ENCODE results near the gene AIF1L.

Gene AIF1L

DNA sequence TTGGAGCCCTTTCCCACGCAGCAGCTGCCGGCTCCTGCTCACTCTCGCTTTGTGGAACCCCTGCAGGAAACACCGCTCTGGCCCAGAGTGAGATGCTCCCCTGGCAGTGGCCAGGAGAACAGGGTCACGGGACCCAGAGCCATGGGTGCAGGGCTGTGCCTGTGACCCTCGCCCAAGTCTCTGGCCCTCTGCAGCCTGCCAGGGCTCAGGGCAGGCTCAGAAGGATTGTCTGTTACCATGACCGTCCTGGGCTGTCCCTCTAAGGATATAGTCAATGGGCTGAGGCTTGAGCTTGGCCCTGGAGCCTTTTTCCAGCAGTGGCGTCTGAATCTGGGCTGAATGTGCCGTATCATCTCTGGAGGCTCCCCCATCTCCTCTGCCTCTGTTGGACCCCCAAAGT is 28.7 kb upstream of the AIF1L start:
- no peaks in the 10 kb centered on the region for H4K20me1 ChIP-seq (ENCODE audit: insufficient read depth)
- peaks cover 80% of the 10 kb centered on the region for H3K27me3 ChIP-seq (ENCODE audit: insufficient read depth, low read depth)
- no peak overlapping the region for H3K4me3 ChIP-seq (IDR thresholded peaks at IDR 0.05; ENCODE audit: insufficient read depth, low read depth, low read length)
- H3K27ac ChIP-seq = no peak overlapping the region
- H3K4me1 ChIP-seq (ENCODE audit: low read depth, poor library complexity, severe bottlenecking) = no peaks in the 10 kb centered on the region
- no peak overlapping the region for H3K4me2 ChIP-seq
- H3K9ac ChIP-seq = no peak overlapping the region
- no peaks in the 10 kb centered on the region for H3K36me3 ChIP-seq (ENCODE audit: insufficient read depth)
- no peak overlapping the region for H2AFZ ChIP-seq (ENCODE audit: low read depth)
- TF ChIP-seq, protein P1, sequence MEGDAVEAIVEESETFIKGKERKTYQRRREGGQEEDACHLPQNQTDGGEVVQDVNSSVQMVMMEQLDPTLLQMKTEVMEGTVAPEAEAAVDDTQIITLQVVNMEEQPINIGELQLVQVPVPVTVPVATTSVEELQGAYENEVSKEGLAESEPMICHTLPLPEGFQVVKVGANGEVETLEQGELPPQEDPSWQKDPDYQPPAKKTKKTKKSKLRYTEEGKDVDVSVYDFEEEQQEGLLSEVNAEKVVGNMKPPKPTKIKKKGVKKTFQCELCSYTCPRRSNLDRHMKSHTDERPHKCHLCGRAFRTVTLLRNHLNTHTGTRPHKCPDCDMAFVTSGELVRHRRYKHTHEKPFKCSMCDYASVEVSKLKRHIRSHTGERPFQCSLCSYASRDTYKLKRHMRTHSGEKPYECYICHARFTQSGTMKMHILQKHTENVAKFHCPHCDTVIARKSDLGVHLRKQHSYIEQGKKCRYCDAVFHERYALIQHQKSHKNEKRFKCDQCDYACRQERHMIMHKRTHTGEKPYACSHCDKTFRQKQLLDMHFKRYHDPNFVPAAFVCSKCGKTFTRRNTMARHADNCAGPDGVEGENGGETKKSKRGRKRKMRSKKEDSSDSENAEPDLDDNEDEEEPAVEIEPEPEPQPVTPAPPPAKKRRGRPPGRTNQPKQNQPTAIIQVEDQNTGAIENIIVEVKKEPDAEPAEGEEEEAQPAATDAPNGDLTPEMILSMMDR (conservative IDR thresholded peaks at IDR 0.05; ENCODE audit: low read depth, low read length) = no peak
- no peaks in the 10 kb centered on the region for H3K79me2 ChIP-seq (ENCODE audit: insufficient read depth, low read depth)

DNA sequence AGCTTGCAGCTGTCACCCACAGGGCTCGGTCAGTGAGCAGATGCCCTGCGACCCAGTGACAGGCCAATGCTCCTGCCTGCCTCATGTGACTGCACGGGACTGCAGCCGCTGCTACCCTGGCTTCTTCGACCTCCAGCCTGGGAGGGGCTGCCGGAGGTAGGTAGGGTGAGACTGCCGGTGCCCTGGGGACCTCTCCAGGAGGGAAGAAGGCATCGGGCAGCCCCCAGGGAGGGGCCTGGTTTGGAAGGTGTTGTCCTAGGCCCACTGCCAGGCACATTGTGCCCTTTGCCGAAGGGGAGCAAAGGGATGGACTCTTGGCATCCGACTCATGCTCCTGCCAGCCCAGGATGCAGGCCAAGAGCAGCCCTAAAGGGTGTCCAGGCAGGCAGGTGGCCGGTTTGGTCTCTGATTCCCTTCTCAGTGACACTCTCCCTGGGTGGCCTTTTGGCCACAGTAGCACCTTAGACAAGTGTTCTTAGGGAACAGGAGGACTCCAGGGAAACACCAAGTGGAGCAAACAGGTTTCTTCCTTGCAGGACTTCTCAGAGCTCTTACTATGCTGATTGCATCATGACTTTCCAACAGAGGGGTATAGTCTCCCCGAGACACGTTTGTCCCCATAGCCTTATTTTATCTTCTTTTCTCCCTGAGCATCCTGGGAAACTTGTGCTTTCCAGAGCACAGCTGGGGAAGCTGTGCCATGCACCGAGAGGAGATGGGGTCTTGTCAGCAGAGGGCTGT is 28.1 kb upstream of the AIF1L start:
- no peak overlapping the region for H2AFZ ChIP-seq (ENCODE audit: low read depth)
- H3K36me3 ChIP-seq (ENCODE audit: insufficient read depth) = no peaks in the 10 kb centered on the region
- no peaks in the 10 kb centered on the region for H3K79me2 ChIP-seq (ENCODE audit: insufficient read depth, low read depth)
- H4K20me1 ChIP-seq (ENCODE audit: insufficient read depth) = no peaks in the 10 kb centered on the region
- no peaks in the 10 kb centered on the region for H3K4me1 ChIP-seq (ENCODE audit: low read depth, poor library complexity, severe bottlenecking)
- H3K27me3 ChIP-seq (ENCODE audit: insufficient read depth, low read depth) = peaks cover 81% of the 10 kb centered on the region
- TF ChIP-seq, protein P1 (conservative IDR thresholded peaks at IDR 0.05; ENCODE audit: low read depth, low read length) = no peak
- no peak overlapping the region for H3K27ac ChIP-seq
- no peak overlapping the region for H3K9ac ChIP-seq
- no peak overlapping the region for H3K4me2 ChIP-seq
- no peak overlapping the region for H3K4me3 ChIP-seq (IDR thresholded peaks at IDR 0.05; ENCODE audit: insufficient read depth, low read depth, low read length)

DNA sequence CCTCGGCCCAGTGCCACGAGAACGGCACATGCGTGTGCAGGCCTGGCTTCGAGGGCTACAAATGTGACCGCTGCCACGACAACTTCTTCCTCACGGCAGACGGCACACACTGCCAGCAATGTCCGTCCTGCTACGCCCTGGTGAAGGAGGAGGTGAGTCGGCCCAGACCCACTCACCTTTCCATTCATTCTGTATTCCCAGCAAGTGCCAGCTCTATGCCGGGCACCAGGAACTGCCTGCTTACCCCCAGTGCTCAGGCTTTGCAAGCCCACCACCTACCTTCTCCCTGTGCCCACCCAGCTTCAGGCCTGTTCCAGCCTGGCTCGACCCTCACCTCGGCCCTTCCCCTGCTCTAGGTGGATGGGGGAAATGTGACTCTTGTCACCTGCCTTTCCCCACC is 26.6 kb upstream of the AIF1L start:
- Histone ChIP-seq H3K4me1 (ENCODE audit: low read depth, poor library complexity, severe bottlenecking) (no peaks in the 10 kb centered on the region), H3K36me3 (ENCODE audit: insufficient read depth) (no peaks in the 10 kb centered on the region)

DNA sequence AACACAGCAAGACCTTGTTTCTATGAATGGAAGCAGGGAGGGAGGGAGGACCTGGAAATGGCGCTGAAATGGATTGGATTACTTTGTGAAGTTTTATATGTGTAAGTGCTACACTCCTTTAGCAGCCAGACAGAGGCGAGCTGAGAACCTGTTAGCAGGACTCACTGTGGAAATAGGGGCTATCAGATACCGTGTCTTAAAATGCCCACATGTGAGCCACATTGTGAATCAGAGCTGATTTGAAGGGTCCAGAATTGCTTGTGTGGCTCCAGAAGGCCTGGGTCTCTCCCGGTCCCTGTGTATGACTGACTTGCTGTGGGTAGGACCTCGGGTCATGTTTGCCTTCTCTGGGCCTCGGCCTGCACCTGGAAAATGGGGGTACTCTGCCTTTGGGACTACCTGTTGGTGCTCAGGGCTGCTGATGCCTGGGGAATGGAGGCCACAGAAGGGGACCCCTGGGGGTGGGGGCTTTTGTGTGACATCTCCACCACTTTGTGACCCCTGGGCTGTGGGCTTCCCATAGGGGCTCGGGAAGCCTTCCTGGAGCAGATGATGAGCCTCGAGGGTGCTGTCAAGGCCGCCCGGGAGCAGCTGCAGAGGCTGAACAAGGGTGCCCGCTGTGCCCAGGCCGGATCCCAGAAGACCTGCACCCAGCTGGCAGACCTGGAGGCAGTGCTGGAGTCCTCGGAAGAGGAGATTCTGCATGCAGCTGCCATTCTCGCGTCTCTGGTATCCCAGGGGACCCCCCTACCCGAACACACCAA is 24.0 kb upstream of the AIF1L start:
- H3K27me3 ChIP-seq (ENCODE audit: insufficient read depth, low read depth) = peaks cover 90% of the 10 kb centered on the region
- TF ChIP-seq, protein P1 (conservative IDR thresholded peaks at IDR 0.05; ENCODE audit: low read depth, low read length) = no peak
- H2AFZ ChIP-seq (ENCODE audit: low read depth) = no peak overlapping the region
- no peaks in the 10 kb centered on the region for H3K79me2 ChIP-seq (ENCODE audit: insufficient read depth, low read depth)
- H3K9ac ChIP-seq = no peak overlapping the region
- H3K4me3 ChIP-seq (IDR thresholded peaks at IDR 0.05; ENCODE audit: insufficient read depth, low read depth, low read length) = no peak overlapping the region
- H3K27ac ChIP-seq = no peak overlapping the region
- H3K4me1 ChIP-seq (ENCODE audit: low read depth, poor library complexity, severe bottlenecking) = no peaks in the 10 kb centered on the region
- no peaks in the 10 kb centered on the region for H3K36me3 ChIP-seq (ENCODE audit: insufficient read depth)
- H4K20me1 ChIP-seq (ENCODE audit: insufficient read depth) = no peaks in the 10 kb centered on the region
- no peak overlapping the region for H3K4me2 ChIP-seq

More for the DNA sequence above, 26.6 kb upstream of the AIF1L start:
- Histone ChIP-seq H3K79me2 (ENCODE audit: insufficient read depth, low read depth) (no peaks in the 10 kb centered on the region), H2AFZ (ENCODE audit: low read depth) (no peak overlapping the region), H3K4me3 (IDR thresholded peaks at IDR 0.05; ENCODE audit: insufficient read depth, low read depth, low read length) (no peak overlapping the region), H3K27ac (no peak overlapping the region), H3K4me2 (no peak overlapping the region), H4K20me1 (ENCODE audit: insufficient read depth) (no peaks in the 10 kb centered on the region), H3K27me3 (ENCODE audit: insufficient read depth, low read depth) (peaks cover 88% of the 10 kb centered on the region), H3K9ac (no peak overlapping the region)
- TF ChIP-seq, protein P1 (conservative IDR thresholded peaks at IDR 0.05; ENCODE audit: low read depth, low read length) = no peak

All from KMS-11 (cell line).